ENCODE results near the gene PCBP3. TPM values are rescaled to one million over a fixed set of nuclear protein-coding genes. Genes with fewer than 3 reads are reported as not detected.

The PCBP3 gene
- total RNA-seq, 2 experiments from 2014 or later: 1.9 to 2.2 TPM

DNA sequence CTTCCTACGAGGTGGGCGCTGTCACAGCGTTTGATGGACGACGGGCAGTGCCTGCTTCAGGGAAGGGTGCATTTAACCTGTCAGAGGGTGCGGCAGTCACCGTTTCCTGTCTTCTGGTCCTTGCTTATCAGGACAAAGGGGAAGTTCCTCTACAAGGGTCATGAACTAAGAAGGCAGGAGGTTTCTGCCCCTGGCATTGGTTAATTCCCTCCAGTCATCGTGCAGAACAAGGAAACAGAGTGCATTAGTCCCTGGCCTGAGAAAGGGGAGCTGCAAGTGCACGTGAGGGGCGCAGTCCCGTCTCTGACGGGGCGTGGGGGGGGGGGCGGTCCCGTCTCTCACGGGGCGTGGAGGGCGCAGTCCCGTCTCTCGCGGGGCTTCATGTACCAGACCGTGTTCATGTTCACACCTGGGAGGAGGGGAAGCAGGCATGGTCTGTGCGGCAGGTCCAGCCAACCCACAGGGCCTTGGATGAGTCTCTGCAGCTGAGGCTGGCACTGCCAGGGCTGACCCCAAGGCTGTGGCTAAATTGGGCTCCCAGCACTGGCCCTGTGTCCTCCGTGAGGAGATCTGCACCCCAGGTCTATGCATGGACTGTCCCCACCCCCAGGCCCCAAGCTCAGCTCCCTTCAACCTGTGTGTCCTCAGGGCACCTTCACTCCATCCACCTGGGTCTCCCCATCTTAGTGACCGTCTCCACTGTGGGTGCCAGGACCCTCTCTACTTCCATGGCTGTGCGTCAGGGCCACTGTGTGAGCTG, 248.8 kb downstream of the PCBP3 start:
- DNase-seq: peak; percentile 48

DNA sequence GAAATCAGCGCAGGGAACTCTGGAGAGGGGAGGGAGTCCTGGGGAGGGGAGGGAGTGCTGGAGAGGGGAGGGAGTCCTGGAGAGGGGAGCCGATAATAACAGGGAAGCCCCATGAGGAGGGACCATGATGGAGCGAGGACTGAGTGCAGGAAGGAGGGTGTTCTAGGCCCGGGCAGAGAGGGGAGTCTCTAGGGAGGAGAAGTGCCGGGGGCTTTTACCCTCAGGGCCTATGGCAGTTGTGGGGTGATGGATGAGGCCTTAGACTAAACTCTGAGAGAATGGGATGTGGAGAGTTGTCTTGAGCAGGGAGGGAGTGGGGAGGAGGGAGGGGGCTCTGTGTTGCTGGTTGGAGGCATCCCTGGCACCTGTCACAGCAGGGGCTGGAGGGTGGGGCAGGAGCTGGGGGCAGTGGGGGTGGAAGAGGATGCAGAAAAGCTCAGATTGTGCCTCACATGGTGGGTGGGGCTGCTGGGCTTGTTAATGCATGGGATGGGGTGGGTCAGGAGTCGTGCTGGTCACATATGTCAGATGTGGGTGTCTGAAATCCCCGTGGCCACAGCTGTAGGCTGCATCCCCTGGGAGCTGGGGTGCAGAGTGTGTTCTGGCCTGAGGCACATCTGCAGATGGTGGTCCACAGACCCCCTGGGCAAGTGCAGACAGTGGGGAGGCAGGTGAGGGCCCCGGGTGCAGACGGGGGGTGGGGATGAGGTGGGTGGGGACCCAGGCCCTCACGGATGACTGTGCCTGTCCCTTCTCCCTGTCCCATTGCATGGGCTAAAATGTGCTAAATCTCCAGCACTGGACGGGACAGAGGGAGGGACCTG, 249.6 kb downstream of the PCBP3 start:
- intact Hi-C loops (cut with micrococcal nuclease): no loop called here

More for the DNA sequence above, 248.8 kb downstream of the PCBP3 start:
- TF ChIP-seq, protein P1, sequence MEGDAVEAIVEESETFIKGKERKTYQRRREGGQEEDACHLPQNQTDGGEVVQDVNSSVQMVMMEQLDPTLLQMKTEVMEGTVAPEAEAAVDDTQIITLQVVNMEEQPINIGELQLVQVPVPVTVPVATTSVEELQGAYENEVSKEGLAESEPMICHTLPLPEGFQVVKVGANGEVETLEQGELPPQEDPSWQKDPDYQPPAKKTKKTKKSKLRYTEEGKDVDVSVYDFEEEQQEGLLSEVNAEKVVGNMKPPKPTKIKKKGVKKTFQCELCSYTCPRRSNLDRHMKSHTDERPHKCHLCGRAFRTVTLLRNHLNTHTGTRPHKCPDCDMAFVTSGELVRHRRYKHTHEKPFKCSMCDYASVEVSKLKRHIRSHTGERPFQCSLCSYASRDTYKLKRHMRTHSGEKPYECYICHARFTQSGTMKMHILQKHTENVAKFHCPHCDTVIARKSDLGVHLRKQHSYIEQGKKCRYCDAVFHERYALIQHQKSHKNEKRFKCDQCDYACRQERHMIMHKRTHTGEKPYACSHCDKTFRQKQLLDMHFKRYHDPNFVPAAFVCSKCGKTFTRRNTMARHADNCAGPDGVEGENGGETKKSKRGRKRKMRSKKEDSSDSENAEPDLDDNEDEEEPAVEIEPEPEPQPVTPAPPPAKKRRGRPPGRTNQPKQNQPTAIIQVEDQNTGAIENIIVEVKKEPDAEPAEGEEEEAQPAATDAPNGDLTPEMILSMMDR (IDR thresholded peaks at IDR 0.05): no peak
- Mint-ChIP-seq H3K9me3 (no peaks in the 10 kb centered on the region), H3K27me3 (peaks cover 9% of the 10 kb centered on the region), H3K4me1 (ENCODE audit: low read depth) (peaks cover 52% of the 10 kb centered on the region), H3K4me3 (no peak overlapping the region), H3K36me3 (ENCODE audit: low read depth) (no peaks in the 10 kb centered on the region), H3K27ac (no peak overlapping the region)
- ChIA-PET CTCF (interaction anchor here (1.4 to 2.1 kb wide), 3 partner anchors 12 to 30 kb away, joined by 4 to 7 read pairs (median 4); no protein-coding TSS in a partner anchor), POLR2A (interaction anchor here (0.6 kb wide), 1 partner anchor 569 kb away, joined by 3 read pairs; no protein-coding TSS in a partner anchor)
- peak; percentile 75 for ATAC-seq
- intact Hi-C loops (cut with micrococcal nuclease): no loop called here

DNA sequence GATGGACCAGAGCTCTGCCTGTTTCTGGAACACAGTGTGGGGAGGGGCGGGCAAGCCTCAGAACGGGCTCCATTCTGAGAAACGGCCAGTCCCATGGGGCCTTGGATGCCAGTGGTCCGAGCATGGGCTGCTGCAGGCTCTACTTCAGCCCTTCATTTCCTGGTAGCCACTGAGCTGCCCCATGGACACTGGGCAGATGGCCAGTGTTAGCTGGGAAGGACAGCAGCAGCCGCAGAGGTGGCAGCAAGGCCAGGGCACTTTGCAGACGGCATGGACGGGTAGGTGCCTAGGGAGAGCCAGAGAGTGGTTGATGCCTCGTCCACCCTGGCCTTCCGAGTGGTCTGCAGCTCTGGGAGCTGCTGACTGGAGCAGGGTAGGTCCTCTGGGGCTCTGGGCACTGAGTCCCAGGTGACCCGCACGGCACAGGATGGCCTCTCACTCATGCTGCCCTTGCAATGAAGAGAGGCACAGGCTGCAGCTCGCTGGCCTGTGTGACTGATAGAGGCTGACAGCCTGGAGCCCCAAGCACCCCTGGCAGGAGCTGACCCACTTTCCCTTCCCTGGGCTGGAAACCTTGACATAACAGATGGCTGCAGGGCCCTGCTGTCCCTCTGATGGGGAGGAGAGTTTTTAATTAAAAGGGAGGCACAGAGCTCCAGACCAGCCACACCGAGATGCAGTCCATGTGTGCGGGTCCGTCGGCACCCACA, 250.4 kb downstream of the PCBP3 start:
- POLR2A ChIA-PET: interaction anchor here (1.2 kb wide), 1 partner anchor 543 kb away, joined by 3 read pairs; no protein-coding TSS in a partner anchor
- Mint-ChIP-seq H3K4me3 (no peak overlapping the region), H3K27ac (no peak overlapping the region), H3K9me3 (no peaks in the 10 kb centered on the region), H3K27me3 (peaks cover 11% of the 10 kb centered on the region), H3K36me3 (ENCODE audit: low read depth) (no peaks in the 10 kb centered on the region), H3K4me1 (ENCODE audit: low read depth) (peaks cover 38% of the 10 kb centered on the region)
- DNase-seq (no peak), ATAC-seq (no peak)
- intact Hi-C loops (cut with micrococcal nuclease): no loop called here
- TF ChIP-seq, protein P1 (IDR thresholded peaks at IDR 0.05): no peak
- CTCF ChIA-PET: interaction anchor here (1.5 kb wide), 1 partner anchor 13 kb away, joined by 3 read pairs; no protein-coding TSS in a partner anchor

More for the DNA sequence above, 249.6 kb downstream of the PCBP3 start:
- peaks cover 45% of the 10 kb centered on the region for H3K4me1 Mint-ChIP-seq (ENCODE audit: low read depth)
- ChIA-PET POLR2A (interaction anchor here (0.6 kb wide), 1 partner anchor 568 kb away, joined by 3 read pairs; no protein-coding TSS in a partner anchor), CTCF (interaction anchor here (1.4 to 2.1 kb wide), 4 partner anchors 13 to 30 kb away, joined by 3 to 7 read pairs (median 4); no protein-coding TSS in a partner anchor)
- TF ChIP-seq, protein P1 (IDR thresholded peaks at IDR 0.05): no peak
- DNase-seq (no peak), ATAC-seq (no peak)
- H3K4me3 Mint-ChIP-seq: no peak overlapping the region
- H3K9me3 Mint-ChIP-seq: no peaks in the 10 kb centered on the region
- peaks cover 11% of the 10 kb centered on the region for H3K27me3 Mint-ChIP-seq
- no peaks in the 10 kb centered on the region for H3K36me3 Mint-ChIP-seq (ENCODE audit: low read depth)
- no peak overlapping the region for H3K27ac Mint-ChIP-seq

DNA sequence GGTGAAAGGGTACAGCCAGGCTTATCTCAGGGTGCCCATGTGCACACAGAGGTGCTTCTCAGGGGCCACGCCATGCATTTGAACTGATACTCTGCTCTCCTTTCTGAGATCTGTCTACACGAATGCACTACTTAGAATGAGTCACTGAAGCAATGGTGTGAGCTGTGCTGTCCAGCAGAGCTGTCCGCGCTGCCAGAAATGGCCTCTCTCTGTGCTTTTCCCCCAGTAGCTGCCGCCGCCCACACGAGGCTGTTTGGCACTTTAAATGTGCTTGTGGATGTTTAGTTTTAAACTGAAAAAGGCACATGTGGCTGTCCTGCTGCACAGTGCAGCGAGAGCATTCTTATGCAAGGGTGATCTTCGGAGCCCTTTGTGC, 250.9 kb downstream of the PCBP3 start:
- TF ChIP-seq, protein P1 (IDR thresholded peaks at IDR 0.05): no peak
- peaks cover 33% of the 10 kb centered on the region for H3K4me1 Mint-ChIP-seq (ENCODE audit: low read depth)

More for the DNA sequence above, 250.9 kb downstream of the PCBP3 start:
- ATAC-seq: no peak
- DNase-seq: no peak
- intact Hi-C loops (cut with micrococcal nuclease): no loop called here
- Mint-ChIP-seq H3K36me3 (ENCODE audit: low read depth) (no peaks in the 10 kb centered on the region), H3K27ac (no peak overlapping the region), H3K4me3 (no peak overlapping the region), H3K9me3 (no peaks in the 10 kb centered on the region), H3K27me3 (peaks cover 10% of the 10 kb centered on the region)
- POLR2A ChIA-PET: interaction anchor here (1.2 kb wide), 1 partner anchor 543 kb away, joined by 3 read pairs; no protein-coding TSS in a partner anchor
- CTCF ChIA-PET: interaction anchor here (1.5 kb wide), 1 partner anchor 14 kb away, joined by 3 read pairs; no protein-coding TSS in a partner anchor
